HepG2 (cell line): ENCODE results near the gene VWA3B. TPM values are rescaled to one million over a fixed set of nuclear protein-coding genes. Genes with fewer than 3 reads are reported as not detected.

Source experiments
- ATAC-seq: fragments of 200-7000 bp; cut with Tn5 transposase; 3 replicates; pipeline ENCODE4 v1.9.1; 2020; ENCODE audit warnings: mild to moderate bottlenecking, moderate library complexity
- BruUV-seq: library from RNA; stranded (reverse); fragments of 400-500 nt; replicated peaks from 2 replicates; lab custom pipeline; 2021; lab: Mats Ljungman, UMichigan
- CTCF ChIA-PET: fragments of 300-600 bp; formaldehyde crosslinking; extraction: SDS; loops from one replicate; lab custom pipeline; 2021; ENCODE audit warnings: low total read pairs, inconsistent platforms, low intra/inter-chr PET ratio; lab: Yijun Ruan, JAX
- POLR2A ChIA-PET: fragments of 350-600 bp; sonication (Branson Sonifier 250); formaldehyde crosslinking; loops from one replicate; lab custom pipeline; 2020; ENCODE audit warnings: antibody characterized with exemption, inconsistent platforms; lab: Yijun Ruan, JAX
- DNase-seq: peaks from one replicate; pipeline ENCODE4 v3.0.0-alpha.2; 2015; ENCODE audit warnings: low spot score
- FAIRE-seq: peaks from 3 replicates; lab custom pipeline; 2011; peaks lifted over from hg19 to GRCh38; lab: Jason Lieb, UNC
- H2AFZ ChIP-seq: one replicate; pipeline ENCODE4 v1.6.1; 2011; ENCODE audit warnings: low read length, inconsistent platforms
- H3K27ac ChIP-seq: fragments of 300-600 bp; 3 replicates; pipeline ENCODE4 v1.8.0; 2011; ENCODE audit warnings: mixed run types, mild to moderate bottlenecking, mixed read lengths, low read length, inconsistent platforms; ENCODE audit not compliant: insufficient read depth; ENCODE audit errors: extremely low read length
- H3K27me3 ChIP-seq, 2 experiments: fragments of 200-600 bp in 1 of 2; 2 replicates in 1 of 2; 3 replicates in 1 of 2; pipeline versions ENCODE4 v1.6.0 to v1.8.0; 2011; ENCODE audit warnings: low read length in 2 of 2, mild to moderate bottlenecking in 2 of 2, moderate library complexity in 2 of 2, inconsistent platforms in 1 of 2; ENCODE audit not compliant: insufficient read depth in 2 of 2, control insufficient read depth in 1 of 2
- H3K36me3 ChIP-seq, 2 experiments: fragments of 200-600 bp in 1 of 2; replicated peaks in 1 of 2; 2 replicates in 1 of 2; 3 replicates in 1 of 2; pipeline versions ENCODE4 v1.5.1 to v1.8.0; 2011; ENCODE audit warnings: low read length in 2 of 2, inconsistent platforms in 1 of 2; ENCODE audit not compliant: insufficient read depth in 2 of 2, control insufficient read depth in 1 of 2
- H3K4me1 ChIP-seq: 2 replicates; pipeline ENCODE4 v1.5.1; 2012; ENCODE audit warnings: low read length, inconsistent platforms; ENCODE audit not compliant: insufficient read depth
- H3K4me2 ChIP-seq: 2 replicates; pipeline ENCODE4 v1.6.0; 2011; ENCODE audit warnings: low read depth, low read length, inconsistent platforms
- H3K4me3 ChIP-seq, 3 experiments: fragments of 200-600 bp in 1 of 3; sonication (generic), shearing (Covaris generic) in 1 of 3; replicated peaks in 1 of 3; 2 replicates each; pipeline ENCODE4 v1.5.1; 2011 to 2016; ENCODE audit warnings: low read length in 3 of 3, inconsistent platforms in 2 of 3, low read depth in 2 of 3, mild to moderate bottlenecking in 2 of 3, control low read depth in 1 of 3, mixed read lengths in 1 of 3; ENCODE audit not compliant: insufficient read depth in 1 of 3
- H3K79me2 ChIP-seq: one replicate; pipeline ENCODE4 v1.6.1; 2011; ENCODE audit warnings: low read length, inconsistent platforms; ENCODE audit not compliant: insufficient read depth
- H3K9ac ChIP-seq: 2 replicates; pipeline ENCODE4 v1.6.0; 2011; ENCODE audit warnings: mild to moderate bottlenecking, low read depth, low read length, inconsistent platforms; ENCODE audit not compliant: insufficient read depth
- H3K9me3 ChIP-seq: 2 replicates; pipeline ENCODE4 v1.5.1; 2012; ENCODE audit warnings: mild to moderate bottlenecking, low read length
- H4K20me1 ChIP-seq: 2 replicates; pipeline ENCODE4 v1.6.0; 2011; ENCODE audit warnings: inconsistent platforms, mild to moderate bottlenecking, low read length, moderate library complexity; ENCODE audit not compliant: insufficient read depth
- AFF4 ChIP-seq: sonication (generic); formaldehyde crosslinking; IDR thresholded peaks from 2 replicates; pipeline ENCODE4 v1.4.0; 2020; ENCODE audit warnings: missing genetic modification reagents
- BRCA1 ChIP-seq: sonication (generic); formaldehyde crosslinking; IDR thresholded peaks from 2 replicates; pipeline ENCODE4 v1.4.0; 2020; ENCODE audit warnings: missing genetic modification reagents
- CBX1 ChIP-seq: IDR thresholded peaks from one replicate; pipeline ENCODE4 v1.6.1; 2016; ENCODE audit warnings: antibody characterized with exemption, low read depth
- EZH2 ChIP-seq: conservative IDR thresholded peaks from 2 replicates; pipeline ENCODE4 v1.6.1; 2012; ENCODE audit warnings: mild to moderate bottlenecking, low read depth, low read length, moderate library complexity
- GTF2F1 ChIP-seq: fragments of 150-350 bp; IDR thresholded peaks from 2 replicates; pipeline ENCODE4 v1.6.1; 2014; ENCODE audit warnings: low read length
- HHEX ChIP-seq: IDR thresholded peaks from 2 replicates; pipeline ENCODE4 v1.6.1; 2016; ENCODE audit warnings: control low read depth
- MYNN ChIP-seq: sonication (generic); formaldehyde crosslinking; IDR thresholded peaks from 2 replicates; pipeline ENCODE4 v1.4.0; 2020; ENCODE audit warnings: mild to moderate bottlenecking, low read depth, missing genetic modification reagents
- ZFP1 ChIP-seq: IDR thresholded peaks from 2 replicates; pipeline ENCODE4 v1.6.1; 2016
- ZNF142 ChIP-seq: sonication (generic); formaldehyde crosslinking; IDR thresholded peaks from 2 replicates; pipeline ENCODE4 v1.4.0; 2020; ENCODE audit warnings: missing genetic modification reagents
- ZNF362 ChIP-seq: sonication (generic); formaldehyde crosslinking; IDR thresholded peaks from 2 replicates; pipeline ENCODE4 v1.4.0; 2020; ENCODE audit warnings: missing genetic modification reagents, mild to moderate bottlenecking, borderline replicate concordance
- ZNF607 ChIP-seq: sonication (generic); formaldehyde crosslinking; IDR thresholded peaks from 2 replicates; pipeline ENCODE4 v1.5.1; 2020; ENCODE audit warnings: missing genetic modification reagents, mild to moderate bottlenecking, borderline replicate concordance
- ZSCAN12 ChIP-seq: sonication (generic); formaldehyde crosslinking; IDR thresholded peaks from 2 replicates; pipeline ENCODE4 v1.9.0; 2021; ENCODE audit warnings: mild to moderate bottlenecking, missing genetic modification reagents
- ZSCAN22 ChIP-seq: sonication (generic); formaldehyde crosslinking; IDR thresholded peaks from 2 replicates; pipeline ENCODE4 v1.4.0; 2020; ENCODE audit warnings: mild to moderate bottlenecking, missing genetic modification reagents
- WGBS: methylation state at CpG from one replicate; pipeline ENCODE4 v1.1.6; 2017; ENCODE audit warnings: low lambda C conversion rate; 5-methylcytosine and 5-hydroxymethylcytosine counted together
- in situ Hi-C: cut with HindIII; loops from 2 replicates; pipeline ENCODE4 v1.10.0; 2017; ENCODE audit warnings: low pct_unique_long_range_greater_than_20kb; ENCODE audit not compliant: extremely low pct_ligation_motif_present
- intact Hi-C: fragments of 100-400 bp; cut with micrococcal nuclease; formaldehyde crosslinking; loops from one replicate; pipeline ENCODE4 v1.10.0; 2022; ENCODE audit not compliant: unreplicated experiment
- polyA plus RNA-seq, 8 experiments: library from polyadenylated mRNA; depleted of rRNA in 3 of 8; stranded (reverse) in 7 of 8; unstranded in 1 of 8; fragments of >200 nt; fragmentation: Illumina TruSeq in 4 of 8; extraction: Trizol in 4 of 8; gene quantifications; 2 replicates each; pipeline versions ENCODE4 v1.2.1 to v1.2.3, GENCODE V29; 2011 to 2016; ENCODE audit warnings: low read depth in 4 of 8, missing spikeins in 1 of 8, mixed read lengths in 1 of 8; ENCODE audit not compliant: insufficient read depth in 1 of 8
- total RNA-seq, 5 experiments: library from RNA; depleted of rRNA; stranded (reverse); fragments of >200 nt; fragmentation: Illumina TruSeq; extraction: Trizol; gene quantifications; 2 replicates each; pipeline ENCODE4 v1.2.3, GENCODE V29; 2016; ENCODE audit warnings: low read depth in 1 of 5

The VWA3B gene
- total and polyA plus RNA-seq, 2 of the 13 experiments (the other 11 are each of a cell fraction or from before 2014, with no cell fraction given), result not detected

- intact Hi-C loops, result no loop called here
- no peak for ATAC-seq
- TF ChIP-seq HHEX (CRISPR knock-in tag) (no peak), ZSCAN12 (CRISPR knock-in tag) (no peak), AFF4 (CRISPR knock-in tag) (no peak), GTF2F1 (no peak), CBX1 (no peak), ZNF607 (CRISPR knock-in tag) (no peak), ZNF362 (CRISPR knock-in tag) (no peak), BRCA1 (CRISPR knock-in tag) (no peak), ZSCAN22 (CRISPR knock-in tag) (no peak), ZNF142 (no peak), ZFP1 (no peak), EZH2 (no peak), MYNN (CRISPR knock-in tag) (no peak)
These were observed 190.3 kb downstream of the VWA3B start for GRCh38 chr2:98277162-98277859.

More at GRCh38 chr2:98277162-98277859, 190.3 kb downstream of the VWA3B start:
- no peaks in the 10 kb centered on the region for H3K9me3 ChIP-seq
- CTCF ChIA-PET, result no interaction called here
- H3K27me3 ChIP-seq, result peaks cover 0 to 50% of the 10 kb centered on the region in 2 experiments; a peak in 3 of 5 replicates
- no peak overlapping the region for H3K4me2 ChIP-seq
- WGBS, result 23% methylated on average over 9 of the region's 9 CpGs
- no peak overlapping the region for H2AFZ ChIP-seq
- FAIRE-seq (no peak), DNase-seq (no peak)
- peaks cover 9% of the 10 kb centered on the region for H3K4me1 ChIP-seq
- no peak overlapping the region for H3K27ac ChIP-seq
- H3K79me2 ChIP-seq, result no peaks in the 10 kb centered on the region
- no peaks in the 10 kb centered on the region for H3K36me3 ChIP-seq
- H3K9ac ChIP-seq, result no peak overlapping the region
- no peak overlapping the region for H3K4me3 ChIP-seq
- BruUV-seq, result no TSS peak
- no peaks in the 10 kb centered on the region for H4K20me1 ChIP-seq
- in situ Hi-C loops, result loop anchor here (10.0 kb wide), 1 partner anchor 473 kb away; no protein-coding TSS in a partner anchor
- POLR2A ChIA-PET, result no interaction called here
